Ectodermal cell (in vitro differentiated cells): ENCODE results near the gene CASK.
"Not testable (repeated sequence)": the region's sequence is repeated elsewhere in the genome, so short reads cannot be mapped to it uniquely, and the experiment has no call there.

Experiments used
- H3K27ac ChIP-seq: 2 replicates; pipeline ENCODE4 v1.7.0; 2013; ENCODE audit warnings: mild to moderate bottlenecking, low read depth, low read length; ENCODE audit not compliant: insufficient read depth, poor library complexity, severe bottlenecking
- H3K27me3 ChIP-seq: 2 replicates; pipeline ENCODE4 v1.7.0; 2013; ENCODE audit warnings: mild to moderate bottlenecking, low read length; ENCODE audit not compliant: insufficient read depth, control insufficient read depth, poor library complexity, severe bottlenecking
- H3K36me3 ChIP-seq: one replicate; pipeline ENCODE4 v1.7.0; 2013; ENCODE audit warnings: low read length; ENCODE audit not compliant: control insufficient read depth, insufficient read depth
- H3K4me1 ChIP-seq: one replicate; pipeline ENCODE4 v1.7.0; 2013; ENCODE audit warnings: low read length; ENCODE audit not compliant: control insufficient read depth, insufficient read depth
- H3K4me3 ChIP-seq: 2 replicates; pipeline ENCODE4 v1.7.0; 2013; ENCODE audit warnings: low read depth, low read length, control low read depth; ENCODE audit not compliant: insufficient read depth
- H3K9me3 ChIP-seq: 2 replicates; pipeline ENCODE4 v1.7.0; 2013; ENCODE audit warnings: mild to moderate bottlenecking, low read length, moderate library complexity; ENCODE audit not compliant: control insufficient read depth
- WGBS, 2 experiments: methylation state at CpG; one replicate each; pipeline ENCODE4 v1.1.7; 2013; ENCODE audit warnings: missing lambda C conversion rate in 2 of 2; 5-methylcytosine and 5-hydroxymethylcytosine counted together

CASK gene

GRCh38 chrX:41518841-41519220, 404.5 kb downstream of the CASK start:
- WGBS, 2 experiments: 91 to 94% methylated on average over 5 of the region's 5 CpGs
- no peak overlapping the region for H3K27ac ChIP-seq
- H3K4me1 ChIP-seq: no peaks in the 10 kb centered on the region
- H3K9me3 ChIP-seq: no peaks in the 10 kb centered on the region
- no peaks in the 10 kb centered on the region for H3K27me3 ChIP-seq
- H3K36me3 ChIP-seq: no peaks in the 10 kb centered on the region
- no peak overlapping the region for H3K4me3 ChIP-seq

GRCh38 chrX:41518127-41518840, 405.1 kb downstream of the CASK start:
- no peak overlapping the region for H3K27ac ChIP-seq
- H3K36me3 ChIP-seq: no peaks in the 10 kb centered on the region
- WGBS, 2 experiments: 93 to 98% methylated on average over 5 to 9 of the region's 9 CpGs
- H3K9me3 ChIP-seq: no peaks in the 10 kb centered on the region
- no peak overlapping the region for H3K4me3 ChIP-seq
- H3K27me3 ChIP-seq: no peaks in the 10 kb centered on the region
- no peaks in the 10 kb centered on the region for H3K4me1 ChIP-seq

- no peaks in the 10 kb centered on the region for H3K36me3 ChIP-seq
- 39% methylated on average over 3 to 4 of the region's 4 CpGs for WGBS, 2 experiments
- H3K4me1 ChIP-seq: no peaks in the 10 kb centered on the region
- no peaks in the 10 kb centered on the region for H3K27me3 ChIP-seq
- no peaks in the 10 kb centered on the region for H3K9me3 ChIP-seq
- no peak overlapping the region for H3K4me3 ChIP-seq
- no peak overlapping the region for H3K27ac ChIP-seq
These were observed 406.2 kb downstream of the CASK start for GRCh38 chrX:41516999-41517765.

GRCh38 chrX:41516456-41516855, 406.9 kb downstream of the CASK start:
- WGBS, 2 experiments: 87 to 91% methylated on average over 5 of the region's 5 CpGs
- no peaks in the 10 kb centered on the region for H3K4me1 ChIP-seq
- no peaks in the 10 kb centered on the region for H3K27me3 ChIP-seq
- no peak overlapping the region for H3K4me3 ChIP-seq
- H3K36me3 ChIP-seq: no peaks in the 10 kb centered on the region
- H3K27ac ChIP-seq: no peak overlapping the region
- H3K9me3 ChIP-seq: no peaks in the 10 kb centered on the region

- Histone ChIP-seq H3K27ac (no peak overlapping the region), H3K27me3 (no peaks in the 10 kb centered on the region), H3K36me3 (no peaks in the 10 kb centered on the region), H3K4me1 (no peaks in the 10 kb centered on the region), H3K9me3 (no peaks in the 10 kb centered on the region), H3K4me3 (no peak overlapping the region)
- 90 to 94% methylated on average over 12 of the region's 12 CpGs for WGBS, 2 experiments
These were observed 408.0 kb downstream of the CASK start for GRCh38 chrX:41515376-41515775.

GRCh38 chrX:41514179-41514578, 409.2 kb downstream of the CASK start:
- Histone ChIP-seq H3K27me3 (no peaks in the 10 kb centered on the region), H3K4me1 (no peaks in the 10 kb centered on the region), H3K36me3 (no peaks in the 10 kb centered on the region)

GRCh38 chrX:41512853-41513252, 410.5 kb downstream of the CASK start:
- not testable (repeated sequence) for H3K27ac ChIP-seq, H3K27me3 ChIP-seq, H3K4me1 ChIP-seq, H3K36me3 ChIP-seq, H3K4me3 ChIP-seq, H3K9me3 ChIP-seq
- WGBS, 2 experiments: 90% methylated on average over 7 of the region's 7 CpGs

More at GRCh38 chrX:41514179-41514578, 409.2 kb downstream of the CASK start:
- Histone ChIP-seq H3K9me3 (no peaks in the 10 kb centered on the region), H3K27ac (no peak overlapping the region), H3K4me3 (no peak overlapping the region)
- 84 to 87% methylated on average over 9 of the region's 9 CpGs for WGBS, 2 experiments

GRCh38 chrX:41512394-41512793, 411.0 kb downstream of the CASK start:
- WGBS, 2 experiments: 90 to 92% methylated on average over 4 of the region's 4 CpGs
- Histone ChIP-seq H3K27me3 (no peaks in the 10 kb centered on the region), H3K27ac (no peak overlapping the region), H3K4me3 (no peak overlapping the region), H3K9me3 (no peaks in the 10 kb centered on the region), H3K36me3 (no peaks in the 10 kb centered on the region), H3K4me1 (no peaks in the 10 kb centered on the region)

- Histone ChIP-seq H3K27me3 (no peaks in the 10 kb centered on the region), H3K27ac (no peak overlapping the region), H3K4me1 (no peaks in the 10 kb centered on the region), H3K36me3 (no peaks in the 10 kb centered on the region), H3K9me3 (no peaks in the 10 kb centered on the region), H3K4me3 (no peak overlapping the region)
- 93 to 97% methylated on average over 4 of the region's 4 CpGs for WGBS, 2 experiments
These were observed 415.4 kb downstream of the CASK start for GRCh38 chrX:41507919-41508318.

GRCh38 chrX:41502004-41502403, 421.4 kb downstream of the CASK start:
- WGBS, 2 experiments: no CpG with 5 or more reads among the region's 1 CpG
- no peaks in the 10 kb centered on the region for H3K36me3 ChIP-seq
- no peaks in the 10 kb centered on the region for H3K4me1 ChIP-seq
- no peaks in the 10 kb centered on the region for H3K27me3 ChIP-seq
- H3K4me3 ChIP-seq: no peak overlapping the region
- H3K9me3 ChIP-seq: no peaks in the 10 kb centered on the region
- H3K27ac ChIP-seq: no peak overlapping the region
